ENCODE data around the gene AJAP1.

- TF ChIP-seq TCF12 (IDR thresholded peaks at IDR 0.05; ENCODE audit: low read depth, low read length) (no peak), TBP (IDR thresholded peaks at IDR 0.05; ENCODE audit: low read depth, low read length) (no peak), CREB1 (IDR thresholded peaks at IDR 0.05) (no peak), POLR2A (IDR thresholded peaks at IDR 0.05; ENCODE audit: control extremely low read depth in 1 of 2, low read depth in 2 of 2, low read length in 2 of 2) (no peak), NRF1 (IDR thresholded peaks at IDR 0.05; ENCODE audit: low read depth, low read length) (no peak), POLR2AphosphoS5 (IDR thresholded peaks at IDR 0.05; ENCODE audit: low read depth, low read length) (no peak)
- TF ChIP-seq, protein P1, sequence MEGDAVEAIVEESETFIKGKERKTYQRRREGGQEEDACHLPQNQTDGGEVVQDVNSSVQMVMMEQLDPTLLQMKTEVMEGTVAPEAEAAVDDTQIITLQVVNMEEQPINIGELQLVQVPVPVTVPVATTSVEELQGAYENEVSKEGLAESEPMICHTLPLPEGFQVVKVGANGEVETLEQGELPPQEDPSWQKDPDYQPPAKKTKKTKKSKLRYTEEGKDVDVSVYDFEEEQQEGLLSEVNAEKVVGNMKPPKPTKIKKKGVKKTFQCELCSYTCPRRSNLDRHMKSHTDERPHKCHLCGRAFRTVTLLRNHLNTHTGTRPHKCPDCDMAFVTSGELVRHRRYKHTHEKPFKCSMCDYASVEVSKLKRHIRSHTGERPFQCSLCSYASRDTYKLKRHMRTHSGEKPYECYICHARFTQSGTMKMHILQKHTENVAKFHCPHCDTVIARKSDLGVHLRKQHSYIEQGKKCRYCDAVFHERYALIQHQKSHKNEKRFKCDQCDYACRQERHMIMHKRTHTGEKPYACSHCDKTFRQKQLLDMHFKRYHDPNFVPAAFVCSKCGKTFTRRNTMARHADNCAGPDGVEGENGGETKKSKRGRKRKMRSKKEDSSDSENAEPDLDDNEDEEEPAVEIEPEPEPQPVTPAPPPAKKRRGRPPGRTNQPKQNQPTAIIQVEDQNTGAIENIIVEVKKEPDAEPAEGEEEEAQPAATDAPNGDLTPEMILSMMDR (IDR thresholded peaks at IDR 0.05; ENCODE audit: control extremely low read depth in 1 of 3, insufficient read depth in 1 of 3, low read depth in 1 of 3, low read length in 3 of 3) = no peak
These were observed 27.7 kb upstream of the AJAP1 start for GRCh38 chr1:4626560-4627319.

All from H1 (cell line).